Brain microvascular endothelial cell (primary cell): ENCODE data around the gene CDK5RAP2.

Source experiments
- DNase-seq: peaks from one replicate; pipeline ENCODE4 v3.0.0-alpha.2; 2020
- H3K27ac ChIP-seq: fragments of 250-450 bp; sonication (Bioruptor Pico); 2 replicates; pipeline ENCODE4 v1.5.1; 2020; ENCODE audit warnings: mild to moderate bottlenecking, moderate library complexity
- H3K27me3 ChIP-seq: fragments of 250-450 bp; sonication (Bioruptor Pico); replicated peaks from 2 replicates; pipeline ENCODE4 v1.5.1; 2020; ENCODE audit warnings: mild to moderate bottlenecking
- H3K36me3 ChIP-seq: fragments of 250-450 bp; sonication (Bioruptor Pico); replicated peaks from 2 replicates; pipeline ENCODE4 v1.5.1; 2020; ENCODE audit warnings: mild to moderate bottlenecking
- H3K4me3 ChIP-seq: 2 replicates; pipeline ENCODE4 v1.5.1; 2011; ENCODE audit warnings: low read depth, mild to moderate bottlenecking, control low read depth, low read length, moderate library complexity
- CTCF ChIP-seq: IDR thresholded peaks from 2 replicates; pipeline ENCODE4 v1.5.1; 2011; ENCODE audit warnings: low read depth, mild to moderate bottlenecking, moderate library complexity, low read length, control low read depth, inconsistent platforms; ENCODE audit errors: missing control alignments
- in situ Hi-C: cut with HindIII; loops from 2 replicates; pipeline ENCODE4 v1.10.0; 2017; ENCODE audit warnings: low sequenced_read_pairs, low pct_ligation_motif_present

Gene CDK5RAP2

GRCh38 chr9:120611690-120612068, 31.7 kb upstream of the CDK5RAP2 start:
- Histone ChIP-seq H3K27ac (no peak overlapping the region), H3K36me3 (no peaks in the 10 kb centered on the region), H3K27me3 (no peaks in the 10 kb centered on the region), H3K4me3 (no peak overlapping the region)
- no peak for DNase-seq
- in situ Hi-C loops = no loop called here
- TF ChIP-seq CTCF = no peak

DNA sequence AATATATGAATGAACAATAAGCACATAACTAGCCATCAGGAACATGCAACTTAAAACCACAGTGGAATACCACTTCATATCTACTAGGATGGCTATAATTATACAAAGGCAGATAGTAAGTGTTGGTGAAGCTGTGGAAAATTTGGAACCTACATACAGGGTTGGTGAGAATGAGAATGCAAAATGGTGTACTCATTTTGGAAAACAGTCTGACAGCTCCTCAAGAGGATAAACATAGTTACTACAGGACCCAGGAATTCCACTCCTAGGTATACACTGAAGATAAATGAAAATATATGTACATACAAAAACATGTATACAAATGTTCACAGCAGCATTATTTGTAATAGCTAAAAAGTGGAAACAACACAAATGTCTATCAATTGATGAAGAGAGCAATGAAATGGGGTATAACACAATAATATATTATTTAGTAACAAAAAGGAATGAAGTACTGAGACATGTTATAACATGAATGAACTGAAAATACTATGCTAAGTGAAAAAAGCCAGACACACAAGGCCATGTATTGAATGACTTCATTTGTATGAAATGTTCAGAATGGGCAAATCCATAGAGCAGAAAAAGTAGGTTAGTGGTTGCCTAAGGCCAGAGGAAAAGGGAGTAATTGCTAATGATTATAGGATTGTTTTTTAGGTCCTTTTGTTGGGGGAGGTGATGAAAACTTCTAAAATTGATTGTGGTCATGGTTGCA, 31.2 kb upstream of the CDK5RAP2 start:
- H3K27ac ChIP-seq = no peak overlapping the region
- DNase-seq = no peak
- no peaks in the 10 kb centered on the region for H3K27me3 ChIP-seq
- H3K36me3 ChIP-seq = no peaks in the 10 kb centered on the region
- TF ChIP-seq CTCF = peak; percentile 25
- H3K4me3 ChIP-seq = no peak overlapping the region
- in situ Hi-C loops = no loop called here

- Histone ChIP-seq H3K36me3 (no peaks in the 10 kb centered on the region), H3K4me3 (no peak overlapping the region), H3K27ac (peak overlapping the region; percentile 1), H3K27me3 (no peaks in the 10 kb centered on the region)
- in situ Hi-C loops = no loop called here
- TF ChIP-seq CTCF = no peak
- no peak for DNase-seq
Observed at GRCh38 chr9:120609636-120610035, 29.7 kb upstream of the CDK5RAP2 start.

DNA sequence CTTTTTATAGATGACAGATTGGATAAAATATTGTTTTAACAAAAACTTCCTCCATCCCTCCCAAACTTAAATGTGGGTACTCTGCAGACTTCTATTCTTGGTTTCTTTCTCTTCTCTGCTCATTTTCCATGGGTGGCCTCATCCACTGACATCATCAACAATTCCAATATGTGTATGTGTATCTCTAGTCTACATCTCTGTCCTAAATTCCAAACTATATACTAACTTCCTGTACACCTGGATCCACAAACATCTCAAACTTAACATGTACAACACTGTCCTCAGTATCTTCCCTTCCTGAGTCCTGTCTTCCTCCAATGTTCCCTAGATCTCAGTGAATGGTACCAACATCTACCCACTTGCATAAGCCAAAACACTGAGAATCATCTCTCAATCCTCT, 28.5 kb upstream of the CDK5RAP2 start:
- Histone ChIP-seq H3K36me3 (no peaks in the 10 kb centered on the region), H3K27me3 (no peaks in the 10 kb centered on the region), H3K27ac (no peak overlapping the region), H3K4me3 (no peak overlapping the region)
- no peak for DNase-seq
- in situ Hi-C loops = no loop called here
- no peak for TF ChIP-seq CTCF

- DNase-seq = no peak
- H3K27ac ChIP-seq = no peak overlapping the region
- no peak overlapping the region for H3K4me3 ChIP-seq
- H3K36me3 ChIP-seq = no peaks in the 10 kb centered on the region
- TF ChIP-seq CTCF = no peak
- no peaks in the 10 kb centered on the region for H3K27me3 ChIP-seq
- in situ Hi-C loops = no loop called here
Observed at GRCh38 chr9:120603591-120603990, 23.6 kb upstream of the CDK5RAP2 start.

DNA sequence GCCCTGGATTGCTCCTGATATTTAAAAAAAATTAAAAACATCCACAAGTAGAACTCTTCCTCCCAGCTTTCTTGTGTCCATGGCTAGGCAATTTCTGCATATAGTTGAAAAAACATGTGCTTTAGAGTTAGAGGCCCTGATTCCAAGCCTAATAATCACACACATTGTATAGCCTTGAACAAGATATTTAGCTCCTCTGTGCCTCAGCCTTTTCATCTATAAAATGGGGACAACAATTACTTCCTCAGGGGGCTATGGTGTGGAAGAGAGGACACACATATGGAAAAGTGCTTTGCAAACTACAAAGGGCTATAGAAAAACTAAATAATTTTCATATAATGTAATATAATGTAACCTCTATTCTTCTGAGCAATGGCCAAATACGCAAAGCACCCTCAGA, 23.0 kb upstream of the CDK5RAP2 start:
- Histone ChIP-seq H3K27ac (no peak overlapping the region), H3K36me3 (no peaks in the 10 kb centered on the region), H3K27me3 (no peaks in the 10 kb centered on the region), H3K4me3 (no peak overlapping the region)
- in situ Hi-C loops = no loop called here
- TF ChIP-seq CTCF = no peak
- no peak for DNase-seq
